GM12891 (cell line): ENCODE results near the gene TDRD6.

ENCODE experiments used
- PAX5 ChIP-seq: IDR thresholded peaks from 2 replicates; pipeline ENCODE4 v1.6.1; 2011; ENCODE audit warnings: low read length, moderate library complexity, mild to moderate bottlenecking; ENCODE audit not compliant: insufficient read depth, severe bottlenecking
- POLR2A ChIP-seq: IDR thresholded peaks from 2 replicates; pipeline ENCODE4 v1.6.1; 2011; ENCODE audit warnings: low read depth, low read length, control low read depth
- POLR2AphosphoS5 ChIP-seq: IDR thresholded peaks from 2 replicates; pipeline ENCODE4 v1.6.1; 2011; ENCODE audit warnings: low read depth, low read length, control low read depth
- POU2F2 ChIP-seq: IDR thresholded peaks from 2 replicates; pipeline ENCODE4 v1.6.1; 2011; ENCODE audit warnings: low read depth, mild to moderate bottlenecking, control low read depth, low read length, moderate library complexity
- SPI1 ChIP-seq: IDR thresholded peaks from 2 replicates; pipeline ENCODE4 v1.6.1; 2011; ENCODE audit warnings: low read depth, low read length, control low read depth
- TAF1 ChIP-seq: IDR thresholded peaks from 2 replicates; pipeline ENCODE4 v1.6.1; 2011; ENCODE audit warnings: low read depth, low read length, control low read depth

DNA sequence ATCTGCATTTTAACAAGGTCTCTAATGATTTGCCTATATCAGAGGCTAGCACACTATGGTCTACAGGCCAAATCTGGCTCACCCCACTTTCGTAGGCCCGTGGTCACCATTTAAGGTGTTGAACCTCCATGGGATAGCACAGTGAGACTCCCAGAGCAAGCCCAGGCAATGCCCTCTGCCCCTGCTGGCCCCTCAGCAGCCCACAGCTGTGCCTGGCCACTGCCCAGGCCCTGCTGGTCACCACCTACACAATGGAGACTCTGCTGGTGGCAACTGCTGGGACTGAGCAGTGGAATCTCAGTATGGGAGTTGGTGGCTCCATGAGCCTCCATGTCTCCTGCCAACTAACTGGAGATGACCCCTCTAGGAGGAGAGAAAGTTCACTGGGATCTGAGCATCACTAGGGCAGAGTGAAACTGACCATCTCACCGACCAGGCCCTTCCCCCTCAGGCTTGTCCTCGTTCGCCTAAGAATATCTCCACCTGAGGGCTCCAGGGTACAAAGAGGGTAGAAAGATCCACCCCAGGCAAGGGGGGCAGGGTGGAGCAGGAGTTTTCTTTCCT lies 61.3 kb downstream of the TDRD6 start:
- TF ChIP-seq SPI1 (no peak), POLR2A (no peak), TAF1 (no peak), POLR2AphosphoS5 (no peak), POU2F2 (no peak), PAX5 (no peak)
